A549 (cell line): ENCODE data around the gene SLC7A11.

ENCODE experiments used
- CEBPB ChIP-seq, 2 experiments: fragments of >200 bp in 1 of 2; sonication (Bioruptor Twin) in 1 of 2; formaldehyde crosslinking in 1 of 2; IDR thresholded peaks; 2 replicates each; pipeline ENCODE4 v1.6.1; 2012 to 2016
- EP300 ChIP-seq, 2 experiments: fragments of >200 bp; sonication (Bioruptor Twin); formaldehyde crosslinking; IDR thresholded peaks; 2 replicates in 1 of 2; 3 replicates in 1 of 2; pipeline ENCODE4 v1.6.1; 2016 to 2017
- POLR2AphosphoS2 ChIP-seq: conservative IDR thresholded peaks from 2 replicates; pipeline ENCODE4 v1.6.1; 2012; ENCODE audit warnings: low read length, improper control_type of control experiment, inconsistent platforms
- RCOR1 ChIP-seq: fragments of 150-350 bp; IDR thresholded peaks from 2 replicates; pipeline ENCODE4 v1.6.1; 2014; ENCODE audit warnings: antibody characterized with exemption, low read length, low read depth
- REST ChIP-seq: fragments of 200-600 bp; sonication (generic); IDR thresholded peaks from 2 replicates; pipeline ENCODE4 v1.6.1; 2016; ENCODE audit warnings: antibody characterized with exemption, mild to moderate bottlenecking, moderate library complexity
- ZC3H11A ChIP-seq: fragments of 450-650 bp; IDR thresholded peaks from 2 replicates; pipeline ENCODE4 v1.6.1; 2014; ENCODE audit warnings: antibody characterized with exemption, mild to moderate bottlenecking
- TF ChIP-seq, protein P1 (sequence below): fragments of >200 bp; sonication (Bioruptor Twin); formaldehyde crosslinking; IDR thresholded peaks from 3 replicates; pipeline ENCODE4 v1.5.1; 2016

DNA sequence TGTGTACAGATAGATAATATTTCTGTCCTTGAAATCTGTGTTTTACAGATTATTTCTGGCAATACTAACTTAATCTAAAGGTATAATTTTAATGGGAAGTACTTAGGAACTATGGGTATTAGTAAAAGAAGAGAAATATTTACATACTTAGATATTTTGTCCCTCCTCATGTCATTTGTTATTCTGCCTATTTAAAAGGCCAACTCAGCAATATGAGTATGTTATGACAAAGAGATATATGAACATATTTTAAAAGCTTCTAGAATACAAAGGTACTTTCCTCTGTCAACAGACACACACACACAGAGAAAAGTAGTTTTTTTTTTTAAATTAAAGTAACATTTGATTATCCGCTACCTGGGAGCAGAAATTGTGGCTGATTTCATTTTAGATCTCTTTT, 7.9 kb downstream of the SLC7A11 start:
- TF ChIP-seq ZC3H11A (no peak), POLR2AphosphoS2 (no peak), RCOR1 (no peak), EP300 (IDR thresholded peaks at IDR 0.05) (no peak), CEBPB (IDR thresholded peaks at IDR 0.05) (no peak), REST (no peak)
- TF ChIP-seq, protein P1, sequence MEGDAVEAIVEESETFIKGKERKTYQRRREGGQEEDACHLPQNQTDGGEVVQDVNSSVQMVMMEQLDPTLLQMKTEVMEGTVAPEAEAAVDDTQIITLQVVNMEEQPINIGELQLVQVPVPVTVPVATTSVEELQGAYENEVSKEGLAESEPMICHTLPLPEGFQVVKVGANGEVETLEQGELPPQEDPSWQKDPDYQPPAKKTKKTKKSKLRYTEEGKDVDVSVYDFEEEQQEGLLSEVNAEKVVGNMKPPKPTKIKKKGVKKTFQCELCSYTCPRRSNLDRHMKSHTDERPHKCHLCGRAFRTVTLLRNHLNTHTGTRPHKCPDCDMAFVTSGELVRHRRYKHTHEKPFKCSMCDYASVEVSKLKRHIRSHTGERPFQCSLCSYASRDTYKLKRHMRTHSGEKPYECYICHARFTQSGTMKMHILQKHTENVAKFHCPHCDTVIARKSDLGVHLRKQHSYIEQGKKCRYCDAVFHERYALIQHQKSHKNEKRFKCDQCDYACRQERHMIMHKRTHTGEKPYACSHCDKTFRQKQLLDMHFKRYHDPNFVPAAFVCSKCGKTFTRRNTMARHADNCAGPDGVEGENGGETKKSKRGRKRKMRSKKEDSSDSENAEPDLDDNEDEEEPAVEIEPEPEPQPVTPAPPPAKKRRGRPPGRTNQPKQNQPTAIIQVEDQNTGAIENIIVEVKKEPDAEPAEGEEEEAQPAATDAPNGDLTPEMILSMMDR: no peak
